Left ventricle myocardium inferior (tissue), 1 donor: ENCODE measurements around the gene ERVV-1. TPM values are rescaled to one million over a fixed set of nuclear protein-coding genes. Genes with fewer than 3 reads are reported as not detected.
A peak's percentile ranks its signal among the peaks of the same experiment; 100 is the strongest.

Experiments used
- DNase-seq: peaks from one replicate; pipeline ENCODE4 v3.0.0-alpha.2; 2020
- H3K27ac ChIP-seq: fragments of 200-600 bp; replicated peaks from 2 replicates; pipeline ENCODE4 v1.8.0; 2021
- H3K27me3 ChIP-seq: fragments of 200-600 bp; 2 replicates; pipeline ENCODE4 v1.8.0; 2021; ENCODE audit warnings: low read depth
- H3K36me3 ChIP-seq: fragments of 200-600 bp; 2 replicates; pipeline ENCODE4 v1.8.0; 2021
- H3K4me1 ChIP-seq: fragments of 200-600 bp; 2 replicates; pipeline ENCODE4 v1.8.0; 2021
- H3K4me3 ChIP-seq: fragments of 200-600 bp; 2 replicates; pipeline ENCODE4 v1.8.0; 2021; ENCODE audit warnings: mild to moderate bottlenecking, moderate library complexity
- H3K9me3 ChIP-seq: fragments of 200-600 bp; replicated peaks from 2 replicates; pipeline ENCODE4 v1.8.0; 2021
- intact Hi-C: fragments of 100-400 bp; cut with micrococcal nuclease; formaldehyde crosslinking; loops from one replicate; pipeline ENCODE4 v1.11.0; 2022
- total RNA-seq: library from RNA; stranded (reverse); fragmentation: NEBNext Ultra II Directional; extraction: Animal tissue kit (Norgen Biotek cat#: 25700); gene quantifications from one replicate; pipeline ENCODE4 v1.2.1, GENCODE V29; 2021
- TF ChIP-seq, protein P1 (sequence below): fragments of 200-600 bp; IDR thresholded peaks from 2 replicates; pipeline ENCODE4 v1.8.0; 2021; ENCODE audit warnings: antibody characterized with exemption, mild to moderate bottlenecking, borderline replicate concordance
- donor health status: DM: no; HTN: yes; CAD: no; lungs with severe emphysema.

The ERVV-1 gene
- total RNA-seq, 1 donor from 2014 or later, result 0.11 TPM

- no peak for DNase-seq
- Histone ChIP-seq H3K36me3 (no peaks in the 10 kb centered on the region), H3K4me1 (no peaks in the 10 kb centered on the region), H3K4me3 (peak overlapping the region; percentile 37), H3K27me3 (peaks cover 9% of the 10 kb centered on the region), H3K27ac (peak overlapping the region; percentile 26), H3K9me3 (no peaks in the 10 kb centered on the region)
- intact Hi-C loops, result no loop called here
- TF ChIP-seq, protein P1, sequence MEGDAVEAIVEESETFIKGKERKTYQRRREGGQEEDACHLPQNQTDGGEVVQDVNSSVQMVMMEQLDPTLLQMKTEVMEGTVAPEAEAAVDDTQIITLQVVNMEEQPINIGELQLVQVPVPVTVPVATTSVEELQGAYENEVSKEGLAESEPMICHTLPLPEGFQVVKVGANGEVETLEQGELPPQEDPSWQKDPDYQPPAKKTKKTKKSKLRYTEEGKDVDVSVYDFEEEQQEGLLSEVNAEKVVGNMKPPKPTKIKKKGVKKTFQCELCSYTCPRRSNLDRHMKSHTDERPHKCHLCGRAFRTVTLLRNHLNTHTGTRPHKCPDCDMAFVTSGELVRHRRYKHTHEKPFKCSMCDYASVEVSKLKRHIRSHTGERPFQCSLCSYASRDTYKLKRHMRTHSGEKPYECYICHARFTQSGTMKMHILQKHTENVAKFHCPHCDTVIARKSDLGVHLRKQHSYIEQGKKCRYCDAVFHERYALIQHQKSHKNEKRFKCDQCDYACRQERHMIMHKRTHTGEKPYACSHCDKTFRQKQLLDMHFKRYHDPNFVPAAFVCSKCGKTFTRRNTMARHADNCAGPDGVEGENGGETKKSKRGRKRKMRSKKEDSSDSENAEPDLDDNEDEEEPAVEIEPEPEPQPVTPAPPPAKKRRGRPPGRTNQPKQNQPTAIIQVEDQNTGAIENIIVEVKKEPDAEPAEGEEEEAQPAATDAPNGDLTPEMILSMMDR, result no peak
Observed at GRCh38 chr19:53008061-53008778, 5.5 kb upstream of the ERVV-1 start.

- no peak for DNase-seq
- Histone ChIP-seq H3K36me3 (no peaks in the 10 kb centered on the region), H3K9me3 (no peaks in the 10 kb centered on the region), H3K27ac (no peak overlapping the region), H3K4me3 (no peak overlapping the region), H3K4me1 (no peaks in the 10 kb centered on the region), H3K27me3 (peaks cover 9% of the 10 kb centered on the region)
- TF ChIP-seq, protein P1, result no peak
- intact Hi-C loops, result no loop called here
Observed at GRCh38 chr19:53010494-53010893, 3.2 kb upstream of the ERVV-1 start.

DNA sequence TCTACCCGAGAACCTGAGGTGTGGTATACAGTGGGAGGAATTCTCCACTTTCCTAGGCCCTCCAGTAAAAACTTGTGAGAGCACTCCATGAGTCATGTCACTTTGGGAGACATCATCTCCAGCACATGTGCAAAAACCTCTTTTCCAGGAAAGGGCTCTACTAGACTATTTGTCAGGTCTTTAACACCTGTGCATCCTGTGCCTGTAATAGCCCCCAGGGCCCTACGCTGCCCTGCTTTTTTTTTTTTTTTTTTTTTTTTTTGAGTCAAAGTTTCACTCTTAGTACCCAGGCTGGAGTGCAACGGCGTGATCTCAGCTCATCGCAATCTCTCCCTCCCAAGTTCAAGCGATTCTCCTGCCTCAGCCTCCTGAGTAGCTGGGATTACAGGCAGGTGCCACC is 1.7 kb upstream of the ERVV-1 start:
- Histone ChIP-seq H3K4me3 (no peak overlapping the region), H3K9me3 (no peaks in the 10 kb centered on the region), H3K36me3 (no peaks in the 10 kb centered on the region), H3K27me3 (peaks cover 9% of the 10 kb centered on the region), H3K4me1 (no peaks in the 10 kb centered on the region), H3K27ac (no peak overlapping the region)
- TF ChIP-seq, protein P1, result no peak
- no peak for DNase-seq
- intact Hi-C loops, result no loop called here

GRCh38 chr19:53015159-53015558 is 1.4 kb downstream of the ERVV-1 start:
- no peaks in the 10 kb centered on the region for H3K4me1 ChIP-seq
- H3K9me3 ChIP-seq, result no peaks in the 10 kb centered on the region
- H3K36me3 ChIP-seq, result no peaks in the 10 kb centered on the region
- TF ChIP-seq, protein P1, result no peak
- no peak overlapping the region for H3K27ac ChIP-seq
- H3K27me3 ChIP-seq, result peaks cover 8% of the 10 kb centered on the region
- no peak for DNase-seq
- intact Hi-C loops, result no loop called here
- H3K4me3 ChIP-seq, result no peak overlapping the region

GRCh38 chr19:53015730-53016129 is 2.0 kb downstream of the ERVV-1 start:
- Histone ChIP-seq H3K4me3 (no peak overlapping the region), H3K36me3 (no peaks in the 10 kb centered on the region), H3K9me3 (peaks cover 4% of the 10 kb centered on the region), H3K27ac (no peak overlapping the region), H3K27me3 (peaks cover 3% of the 10 kb centered on the region), H3K4me1 (no peaks in the 10 kb centered on the region)
- TF ChIP-seq, protein P1, result no peak
- no peak for DNase-seq
- intact Hi-C loops, result no loop called here
